ENCODE measurements around the gene PRPSAP2.

- TF ChIP-seq CTCF (IDR thresholded peaks at IDR 0.05 in 2 of 3, conservative IDR thresholded peaks at IDR 0.05 in 1 of 3; ENCODE audit: borderline replicate concordance in 1 of 3, insufficient read depth in 1 of 3, low read depth in 2 of 3, low read length in 2 of 3), result no peak
- TF ChIP-seq SIN3A (IDR thresholded peaks at IDR 0.05; ENCODE audit: low read depth), result 0 out of 2 replicates have a peak, but pooled peaks have one; percentile 36
- peak; percentile 73 for TF ChIP-seq POLR2AphosphoS5 (IDR thresholded peaks at IDR 0.05; ENCODE audit: low read depth, low read length)
- TF ChIP-seq RAD21 (IDR thresholded peaks at IDR 0.05; ENCODE audit: low read depth), result no peak
- TF ChIP-seq TCF7L2 (IDR thresholded peaks at IDR 0.05; ENCODE audit: borderline replicate concordance, extremely low read depth, insufficient read depth, insufficient read length), result no peak
- no peak for TF ChIP-seq POLR2A (IDR thresholded peaks at IDR 0.05; ENCODE audit: borderline replicate concordance, extremely low read depth, insufficient read depth, insufficient read length)
- no peak for TF ChIP-seq ZFX (IDR thresholded peaks at IDR 0.05)
- TF ChIP-seq SP1 (IDR thresholded peaks at IDR 0.05; ENCODE audit: low read depth), result peak; percentile 54
- TF ChIP-seq, protein P1, sequence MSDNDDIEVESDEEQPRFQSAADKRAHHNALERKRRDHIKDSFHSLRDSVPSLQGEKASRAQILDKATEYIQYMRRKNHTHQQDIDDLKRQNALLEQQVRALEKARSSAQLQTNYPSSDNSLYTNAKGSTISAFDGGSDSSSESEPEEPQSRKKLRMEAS (IDR thresholded peaks at IDR 0.05), result no peak; the same call in 1 of the 2 replicates
- no peak for TF ChIP-seq ELF1 (IDR thresholded peaks at IDR 0.05; ENCODE audit: borderline replicate concordance, low read depth)
Observed at GRCh38 chr17:18857864-18858566, at the start of gene PRPSAP2.

Data from HCT116 (cell line).